Epithelial cell of proximal tubule (primary cell): ENCODE results near the gene NUB1. TPM values are rescaled to one million over a fixed set of nuclear protein-coding genes. Genes with fewer than 3 reads are reported as not detected.

Experiments
- DNase-seq: peaks from one replicate; pipeline ENCODE4 v3.0.0-alpha.2; 2011; ENCODE audit warnings: low read depth
- H3K4me3 ChIP-seq: 2 replicates; pipeline ENCODE4 v1.5.1; 2011; ENCODE audit warnings: low read depth, mild to moderate bottlenecking, low read length
- CTCF ChIP-seq: conservative IDR thresholded peaks from 2 replicates; pipeline ENCODE4 v1.5.1; 2012; ENCODE audit warnings: low read depth, mild to moderate bottlenecking, low read length
- total RNA-seq: library from RNA; depleted of rRNA; stranded (reverse); fragments of >200 nt; gene quantifications from 2 replicates; pipeline ENCODE4 v1.2.3, GENCODE V29; 2015

The NUB1 gene
- total RNA-seq, 1 donor from 2014 or later = 70.7 TPM

- DNase-seq = no peak
- H3K4me3 ChIP-seq = no peak overlapping the region
- no peak for TF ChIP-seq CTCF
These were observed 46.8 kb downstream of the NUB1 start for GRCh38 chr7:151388430-151388829.

GRCh38 chr7:151389096-151389767 lies 47.6 kb downstream of the NUB1 start:
- DNase-seq = no peak
- no peak overlapping the region for H3K4me3 ChIP-seq
- no peak for TF ChIP-seq CTCF

GRCh38 chr7:151389768-151390597 lies 48.4 kb downstream of the NUB1 start:
- no peak for TF ChIP-seq CTCF
- no peak overlapping the region for H3K4me3 ChIP-seq
- DNase-seq = no peak

- no peak for DNase-seq
- TF ChIP-seq CTCF = no peak
- H3K4me3 ChIP-seq = no peak overlapping the region
These were observed 49.2 kb downstream of the NUB1 start for GRCh38 chr7:151390598-151391357.

GRCh38 chr7:151391358-151391730 lies 49.7 kb downstream of the NUB1 start:
- TF ChIP-seq CTCF = no peak
- H3K4me3 ChIP-seq = no peak overlapping the region
- no peak for DNase-seq

- no peak overlapping the region for H3K4me3 ChIP-seq
- TF ChIP-seq CTCF = no peak
- no peak for DNase-seq
These were observed 50.4 kb downstream of the NUB1 start for GRCh38 chr7:151392002-151392401.
